ENCODE measurements around the gene MT1F.

DNA sequence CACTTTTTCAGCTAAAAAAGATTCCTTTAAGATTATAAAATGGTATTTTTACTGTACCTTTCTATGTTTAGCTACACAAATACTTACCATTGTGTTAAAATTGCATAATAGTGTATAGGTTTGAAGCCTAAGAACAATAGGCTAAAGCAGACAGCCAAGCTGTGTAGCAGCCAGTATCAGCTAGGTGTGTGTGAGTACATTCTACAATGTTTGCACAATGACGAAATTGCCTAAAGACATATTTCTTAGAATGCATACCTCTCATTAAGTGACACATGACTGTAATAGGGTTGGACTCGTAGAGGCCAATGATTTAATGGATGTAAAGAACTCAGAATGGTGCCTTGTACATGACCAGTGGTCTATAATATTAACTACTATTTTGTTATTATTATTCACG is 7.9 kb upstream of the MT1F start:
- TF ChIP-seq CTCF (IDR thresholded peaks at IDR 0.05) (no peak), POLR2A (IDR thresholded peaks at IDR 0.05) (no peak)
